ENCODE data around the gene GPM6B.

GPM6B gene

DNA sequence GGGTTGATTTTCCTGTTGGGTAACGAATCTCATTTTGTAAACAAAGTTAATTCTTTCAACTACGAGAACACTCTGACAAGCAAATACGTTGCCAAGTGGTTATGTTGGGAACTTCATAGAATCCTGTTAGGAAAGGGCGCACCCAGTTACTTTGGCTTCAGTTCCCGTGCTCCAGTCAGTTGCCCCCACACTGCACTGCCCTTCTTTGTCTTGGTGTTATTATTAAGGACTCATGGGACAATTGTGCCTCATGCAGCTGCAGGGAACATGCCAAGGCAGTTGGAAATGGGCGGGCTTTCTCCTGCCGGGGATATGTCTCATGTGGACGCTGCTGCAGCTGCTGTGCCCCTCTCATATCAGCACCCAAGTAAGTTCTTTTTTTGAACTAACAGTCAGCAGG lies 53.4 kb downstream of the GPM6B start:
- Histone ChIP-seq H4K20me1 (ENCODE audit: low read depth, low read length) (no peaks in the 10 kb centered on the region), H3K9me3 (ENCODE audit: insufficient read depth, low read length) (no peaks in the 10 kb centered on the region), H3K4me2 (ENCODE audit: low read depth, low read length, poor library complexity, severe bottlenecking) (no peak overlapping the region), H3K4me3 (ENCODE audit: insufficient read depth, low read length, poor library complexity, severe bottlenecking) (no peak overlapping the region), H3K9me2 (replicated peaks; ENCODE audit: insufficient read depth, low read length) (no peaks in the 10 kb centered on the region), H3K9ac (ENCODE audit: low read length) (no peak overlapping the region), H3K27me3 (ENCODE audit: low read length) (no peaks in the 10 kb centered on the region), H2AFZ (ENCODE audit: low read depth, low read length, severe bottlenecking) (no peak overlapping the region), H3K27ac (ENCODE audit: low read depth, low read length) (no peak overlapping the region), H3K79me2 (ENCODE audit: insufficient read depth, low read length) (no peaks in the 10 kb centered on the region), H3F3A (ENCODE audit: insufficient read depth) (peaks cover 5% of the 10 kb centered on the region; the same call in 1 of the 2 replicates), H3K36me3 (ENCODE audit: low read length) (peaks cover 7% of the 10 kb centered on the region; the same call in 1 of the 2 replicates)
- TF ChIP-seq, protein P1, sequence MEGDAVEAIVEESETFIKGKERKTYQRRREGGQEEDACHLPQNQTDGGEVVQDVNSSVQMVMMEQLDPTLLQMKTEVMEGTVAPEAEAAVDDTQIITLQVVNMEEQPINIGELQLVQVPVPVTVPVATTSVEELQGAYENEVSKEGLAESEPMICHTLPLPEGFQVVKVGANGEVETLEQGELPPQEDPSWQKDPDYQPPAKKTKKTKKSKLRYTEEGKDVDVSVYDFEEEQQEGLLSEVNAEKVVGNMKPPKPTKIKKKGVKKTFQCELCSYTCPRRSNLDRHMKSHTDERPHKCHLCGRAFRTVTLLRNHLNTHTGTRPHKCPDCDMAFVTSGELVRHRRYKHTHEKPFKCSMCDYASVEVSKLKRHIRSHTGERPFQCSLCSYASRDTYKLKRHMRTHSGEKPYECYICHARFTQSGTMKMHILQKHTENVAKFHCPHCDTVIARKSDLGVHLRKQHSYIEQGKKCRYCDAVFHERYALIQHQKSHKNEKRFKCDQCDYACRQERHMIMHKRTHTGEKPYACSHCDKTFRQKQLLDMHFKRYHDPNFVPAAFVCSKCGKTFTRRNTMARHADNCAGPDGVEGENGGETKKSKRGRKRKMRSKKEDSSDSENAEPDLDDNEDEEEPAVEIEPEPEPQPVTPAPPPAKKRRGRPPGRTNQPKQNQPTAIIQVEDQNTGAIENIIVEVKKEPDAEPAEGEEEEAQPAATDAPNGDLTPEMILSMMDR (IDR thresholded peaks at IDR 0.05; ENCODE audit: insufficient read depth, low read length, poor library complexity, severe bottlenecking): no peak
- TF ChIP-seq EZH2phosphoT487 (conservative IDR thresholded peaks at IDR 0.05; ENCODE audit: low read length): no peak

DNA sequence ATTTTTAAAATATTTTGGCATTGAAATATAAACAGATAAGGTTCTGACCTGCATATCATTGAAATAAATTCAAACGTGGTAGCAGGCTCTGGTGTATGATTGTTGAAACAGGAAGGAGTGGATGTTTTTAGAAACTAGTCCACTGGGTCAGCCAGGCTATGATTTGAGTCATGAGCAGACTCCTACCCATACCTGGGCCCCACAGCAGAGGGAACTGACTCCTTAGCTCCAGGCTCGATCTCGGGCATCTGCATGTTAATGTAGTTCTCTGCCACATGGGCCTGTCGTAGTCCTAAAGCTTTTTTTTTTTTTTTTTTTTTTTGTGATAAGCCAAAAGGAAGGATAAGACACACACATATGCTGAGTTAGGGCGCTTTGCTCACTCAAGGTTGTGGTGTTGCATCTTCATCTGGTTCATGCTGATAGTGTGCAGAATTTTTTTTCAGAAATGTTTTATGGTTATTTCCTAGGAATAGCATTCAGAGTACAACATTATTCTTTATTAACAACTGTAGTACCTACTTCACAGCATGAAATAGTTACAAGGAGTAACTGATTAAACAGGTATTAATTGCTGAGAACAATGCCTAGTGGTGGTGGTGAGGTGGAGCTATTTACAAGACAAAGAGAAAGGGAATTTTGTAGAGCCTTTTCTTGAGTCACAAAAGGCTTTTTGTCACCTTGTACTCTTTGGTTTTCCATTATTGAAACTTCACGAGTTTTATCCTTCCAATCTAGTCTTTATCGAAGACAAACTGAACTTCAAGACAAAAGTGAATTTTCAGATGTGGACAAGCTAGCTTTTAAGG lies 55.1 kb downstream of the GPM6B start:
- H3F3A ChIP-seq (ENCODE audit: insufficient read depth): peaks cover 5% of the 10 kb centered on the region; the same call in 1 of the 2 replicates
- no peaks in the 10 kb centered on the region for H3K27me3 ChIP-seq (ENCODE audit: low read length)
- TF ChIP-seq, protein P1 (IDR thresholded peaks at IDR 0.05; ENCODE audit: insufficient read depth, low read length, poor library complexity, severe bottlenecking): no peak
- TF ChIP-seq EZH2phosphoT487 (conservative IDR thresholded peaks at IDR 0.05; ENCODE audit: low read length): no peak
- H4K20me1 ChIP-seq (ENCODE audit: low read depth, low read length): no peaks in the 10 kb centered on the region
- no peaks in the 10 kb centered on the region for H3K9me2 ChIP-seq (replicated peaks; ENCODE audit: insufficient read depth, low read length)
- H3K9me3 ChIP-seq (ENCODE audit: insufficient read depth, low read length): no peaks in the 10 kb centered on the region
- no peak overlapping the region for H3K27ac ChIP-seq (ENCODE audit: low read depth, low read length)
- no peak overlapping the region for H3K4me2 ChIP-seq (ENCODE audit: low read depth, low read length, poor library complexity, severe bottlenecking)
- H2AFZ ChIP-seq (ENCODE audit: low read depth, low read length, severe bottlenecking): no peak overlapping the region
- peaks cover 7% of the 10 kb centered on the region; the same call in 1 of the 2 replicates for H3K36me3 ChIP-seq (ENCODE audit: low read length)
- no peaks in the 10 kb centered on the region for H3K79me2 ChIP-seq (ENCODE audit: insufficient read depth, low read length)
- H3K4me3 ChIP-seq (ENCODE audit: insufficient read depth, low read length, poor library complexity, severe bottlenecking): no peak overlapping the region
- no peak overlapping the region for H3K9ac ChIP-seq (ENCODE audit: low read length)

DNA sequence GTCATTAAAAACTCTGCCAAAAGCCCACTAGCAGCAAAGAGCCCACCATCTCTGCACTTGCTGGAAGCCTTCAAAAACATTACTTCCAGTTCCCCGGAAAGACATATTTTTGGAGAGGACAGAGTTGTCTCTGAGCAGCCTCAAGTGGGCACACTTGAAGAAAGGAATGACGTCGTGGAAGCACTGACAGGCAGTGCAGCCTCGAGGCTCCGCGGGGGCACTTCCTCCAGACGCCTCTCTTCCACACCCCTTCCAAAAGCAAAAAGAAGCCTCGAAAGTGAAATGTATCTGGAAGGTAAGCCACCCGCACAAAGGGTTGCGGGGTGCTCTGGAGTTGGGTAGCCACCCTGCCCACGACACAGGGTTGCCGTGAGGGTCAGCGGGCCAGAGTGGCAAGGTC lies 56.5 kb downstream of the GPM6B start:
- no peaks in the 10 kb centered on the region for H3K79me2 ChIP-seq (ENCODE audit: insufficient read depth, low read length)
- no peak overlapping the region for H3K4me2 ChIP-seq (ENCODE audit: low read depth, low read length, poor library complexity, severe bottlenecking)
- H3K9me2 ChIP-seq (replicated peaks; ENCODE audit: insufficient read depth, low read length): no peaks in the 10 kb centered on the region
- no peaks in the 10 kb centered on the region for H3K9me3 ChIP-seq (ENCODE audit: insufficient read depth, low read length)
- TF ChIP-seq EZH2phosphoT487 (conservative IDR thresholded peaks at IDR 0.05; ENCODE audit: low read length): no peak
- TF ChIP-seq, protein P1 (IDR thresholded peaks at IDR 0.05; ENCODE audit: insufficient read depth, low read length, poor library complexity, severe bottlenecking): no peak
- H3K27me3 ChIP-seq (ENCODE audit: low read length): no peaks in the 10 kb centered on the region
- no peak overlapping the region for H3K9ac ChIP-seq (ENCODE audit: low read length)
- H2AFZ ChIP-seq (ENCODE audit: low read depth, low read length, severe bottlenecking): no peak overlapping the region
- H3K36me3 ChIP-seq (ENCODE audit: low read length): peaks cover 7% of the 10 kb centered on the region; the same call in 1 of the 2 replicates
- no peak overlapping the region for H3K4me3 ChIP-seq (ENCODE audit: insufficient read depth, low read length, poor library complexity, severe bottlenecking)
- no peak overlapping the region for H3K27ac ChIP-seq (ENCODE audit: low read depth, low read length)
- H4K20me1 ChIP-seq (ENCODE audit: low read depth, low read length): no peaks in the 10 kb centered on the region
- peaks cover 5% of the 10 kb centered on the region; the same call in 1 of the 2 replicates for H3F3A ChIP-seq (ENCODE audit: insufficient read depth)
